GM12878 (cell line): Measurements from ENCODE around the gene RNF41. TPM values are rescaled to one million over a fixed set of nuclear protein-coding genes. Genes with fewer than 3 reads are reported as not detected.

ENCODE experiments used
- BHLHE40 ChIP-seq, 2 experiments: fragments of 450-650 bp in 1 of 2; IDR thresholded peaks; 2 replicates each; pipeline ENCODE4 v1.6.1; 2011 to 2017; ENCODE audit warnings: low read depth in 2 of 2, borderline replicate concordance in 1 of 2, improper control_type of control experiment in 1 of 2, low read length in 1 of 2, mild to moderate bottlenecking in 1 of 2
- BMI1 ChIP-seq: fragments of 450-650 bp; IDR thresholded peaks from 2 replicates; pipeline ENCODE4 v1.6.1; 2016; ENCODE audit warnings: mild to moderate bottlenecking, moderate library complexity, borderline replicate concordance
- CHD4 ChIP-seq: fragments of 200-600 bp; sonication (generic); IDR thresholded peaks from 2 replicates; pipeline ENCODE4 v1.6.1; 2016; ENCODE audit warnings: mild to moderate bottlenecking
- EGR1 ChIP-seq, 2 experiments: IDR thresholded peaks; 1 replicate in 1 of 2; 2 replicates in 1 of 2; pipeline ENCODE4 v1.6.1; 2011 to 2012; ENCODE audit warnings: low read depth in 2 of 2, low read length in 2 of 2, borderline replicate concordance in 1 of 2, mild to moderate bottlenecking in 1 of 2, moderate library complexity in 1 of 2
- ETV6 ChIP-seq, 2 experiments: fragments of 450-650 bp in 1 of 2; IDR thresholded peaks in 1 of 2; conservative IDR thresholded peaks in 1 of 2; 2 replicates each; pipeline ENCODE4 v1.6.1; 2014; ENCODE audit warnings: antibody characterized with exemption in 1 of 2, borderline replicate concordance in 1 of 2, low read depth in 1 of 2, mild to moderate bottlenecking in 1 of 2, moderate library complexity in 1 of 2
- EZH2 ChIP-seq: IDR thresholded peaks from 2 replicates; pipeline ENCODE4 v1.6.1; 2012; ENCODE audit warnings: low read depth, mild to moderate bottlenecking, control low read depth, inconsistent platforms, low read length, borderline replicate concordance; ENCODE audit not compliant: control insufficient read depth
- GABPA ChIP-seq: IDR thresholded peaks from 2 replicates; pipeline ENCODE4 v1.6.1; 2014; ENCODE audit warnings: antibody characterized with exemption, low read depth, mild to moderate bottlenecking, inconsistent platforms
- HCFC1 ChIP-seq: fragments of 150-350 bp; IDR thresholded peaks from 2 replicates; pipeline ENCODE4 v1.6.1; 2014; ENCODE audit warnings: low read length
- HDGF ChIP-seq: fragments of 450-650 bp; IDR thresholded peaks from 2 replicates; pipeline ENCODE4 v1.6.1; 2016; ENCODE audit warnings: antibody characterized with exemption
- IRF4 ChIP-seq: IDR thresholded peaks from 2 replicates; pipeline ENCODE4 v1.6.1; 2011; ENCODE audit warnings: low read depth, low read length
- KLF5 ChIP-seq: fragments of 450-650 bp; IDR thresholded peaks from 2 replicates; pipeline ENCODE4 v1.6.1; 2014; ENCODE audit warnings: mild to moderate bottlenecking; ENCODE audit not compliant: partially characterized antibody
- MTA2 ChIP-seq: fragments of 450-650 bp; IDR thresholded peaks from 2 replicates; pipeline ENCODE4 v1.6.1; 2016; ENCODE audit warnings: low read depth, mild to moderate bottlenecking, moderate library complexity
- NFXL1 ChIP-seq: fragments of 450-650 bp; IDR thresholded peaks from 2 replicates; pipeline ENCODE4 v1.6.1; 2017; ENCODE audit warnings: antibody characterized with exemption, mild to moderate bottlenecking, borderline replicate concordance
- NFYA ChIP-seq: IDR thresholded peaks from 2 replicates; pipeline ENCODE4 v1.6.1; 2011; ENCODE audit warnings: low read depth, mild to moderate bottlenecking, low read length, improper control_type of control experiment, borderline replicate concordance
- PML ChIP-seq: IDR thresholded peaks from 2 replicates; pipeline ENCODE4 v1.6.1; 2012; ENCODE audit warnings: low read length, inconsistent platforms
- POLR2A ChIP-seq: IDR thresholded peaks from 2 replicates; pipeline ENCODE4 v1.6.1; 2011; ENCODE audit warnings: low read depth, mild to moderate bottlenecking, low read length
- POU2F2 ChIP-seq: IDR thresholded peaks from 3 replicates; pipeline ENCODE4 v1.6.1; 2011; ENCODE audit warnings: low read depth, mild to moderate bottlenecking, low read length, borderline replicate concordance
- RB1 ChIP-seq: fragments of 450-650 bp; formaldehyde crosslinking; IDR thresholded peaks from 2 replicates; pipeline ENCODE4 v1.6.1; 2017; ENCODE audit warnings: mild to moderate bottlenecking, borderline replicate concordance
- RFX5 ChIP-seq: IDR thresholded peaks from 2 replicates; pipeline ENCODE4 v1.6.1; 2011; ENCODE audit warnings: low read depth, low read length, improper control_type of control experiment
- RUNX3 ChIP-seq: IDR thresholded peaks from 2 replicates; pipeline ENCODE4 v1.6.1; 2012; ENCODE audit warnings: low read length, inconsistent platforms
- SMAD1 ChIP-seq: fragments of 450-650 bp; IDR thresholded peaks from 2 replicates; pipeline ENCODE4 v1.6.1; 2018; ENCODE audit warnings: mild to moderate bottlenecking, low read depth; ENCODE audit not compliant: partially characterized antibody
- SMAD5 ChIP-seq: IDR thresholded peaks from 2 replicates; pipeline ENCODE4 v1.6.1; 2016; ENCODE audit warnings: antibody characterized with exemption, low read depth
- STAT1 ChIP-seq: fragments of 450-650 bp; conservative IDR thresholded peaks from 2 replicates; pipeline ENCODE4 v1.6.1; 2014; ENCODE audit warnings: antibody characterized with exemption, mild to moderate bottlenecking
- SUPT20H ChIP-seq: IDR thresholded peaks from 2 replicates; pipeline ENCODE4 v1.6.1; 2011; ENCODE audit warnings: low read depth, mild to moderate bottlenecking, low read length, moderate library complexity, borderline replicate concordance; ENCODE audit not compliant: control insufficient read depth
- YY1 ChIP-seq: IDR thresholded peaks from 2 replicates; pipeline ENCODE4 v1.6.1; 2011; ENCODE audit warnings: low read depth, mild to moderate bottlenecking, low read length
- ZNF622 ChIP-seq: fragments of 450-650 bp; IDR thresholded peaks from 2 replicates; pipeline ENCODE4 v1.6.1; 2017; ENCODE audit warnings: mild to moderate bottlenecking, inconsistent platforms
- ZSCAN29 ChIP-seq: fragments of 450-650 bp; IDR thresholded peaks from 2 replicates; pipeline ENCODE4 v1.6.1; 2017; ENCODE audit warnings: mild to moderate bottlenecking, moderate library complexity
- ZZZ3 ChIP-seq: IDR thresholded peaks from 2 replicates; pipeline ENCODE4 v1.6.1; 2011; ENCODE audit warnings: low read depth; ENCODE audit not compliant: control insufficient read depth, insufficient read length
- polyA plus RNA-seq, 11 experiments: library from polyadenylated mRNA; depleted of rRNA in 4 of 11; unstranded in 6 of 11; stranded (reverse) in 5 of 11; fragments of >200 nt; fragmentation: Nextera tagmentation in 4 of 11; fragmentation: Illumina TruSeq in 1 of 11; extraction: Ambion mirVana in 4 of 11; extraction: Trizol in 1 of 11; gene quantifications; 1 replicate in 1 of 11; 2 replicates in 10 of 11; pipeline versions ENCODE4 v1.2.1 to v1.2.3, GENCODE V29; 2011 to 2016; ENCODE audit warnings: inconsistent platforms in 2 of 11, missing spikeins in 2 of 11, low read depth in 1 of 11
- total RNA-seq, 4 experiments: library from RNA; depleted of rRNA in 3 of 4; stranded (reverse); fragments of >200 nt in 3 of 4; fragmentation: Illumina TruSeq in 1 of 4; extraction: Trizol in 1 of 4; gene quantifications; 2 replicates each; pipeline versions ENCODE4 v1.2.1 to v1.2.3, GENCODE V29; 2013 to 2021
- TF ChIP-seq, protein P1 (sequence below): IDR thresholded peaks from 2 replicates; pipeline ENCODE4 v1.6.1; 2011; ENCODE audit warnings: low read depth, low read length, improper control_type of control experiment, borderline replicate concordance
- TF ChIP-seq, protein P2 (sequence below): IDR thresholded peaks from 2 replicates; pipeline ENCODE4 v1.6.1; 2012; ENCODE audit warnings: low read length, inconsistent platforms
- TF ChIP-seq, protein P3 (sequence below): fragments of 450-650 bp; IDR thresholded peaks from 2 replicates; pipeline ENCODE4 v1.6.1; 2014; ENCODE audit warnings: mild to moderate bottlenecking

RNF41 gene
- total and polyA plus RNA-seq, 10 of the 15 experiments (the other 5 are each of a cell fraction or from before 2014, with no cell fraction given): 11.1 to 47.8 (median 30.6) TPM

- TF ChIP-seq SMAD1: no peak
- peak; percentile 70 to 89 for TF ChIP-seq BHLHE40 (IDR thresholded peaks at IDR 0.05; ENCODE audit: borderline replicate concordance in 1 of 2, low read depth in 2 of 2, low read length in 1 of 2)
- TF ChIP-seq, protein P1, sequence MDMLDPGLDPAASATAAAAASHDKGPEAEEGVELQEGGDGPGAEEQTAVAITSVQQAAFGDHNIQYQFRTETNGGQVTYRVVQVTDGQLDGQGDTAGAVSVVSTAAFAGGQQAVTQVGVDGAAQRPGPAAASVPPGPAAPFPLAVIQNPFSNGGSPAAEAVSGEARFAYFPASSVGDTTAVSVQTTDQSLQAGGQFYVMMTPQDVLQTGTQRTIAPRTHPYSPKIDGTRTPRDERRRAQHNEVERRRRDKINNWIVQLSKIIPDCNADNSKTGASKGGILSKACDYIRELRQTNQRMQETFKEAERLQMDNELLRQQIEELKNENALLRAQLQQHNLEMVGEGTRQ: no peak
- peak; percentile 96 for TF ChIP-seq ZSCAN29
- TF ChIP-seq RFX5: peak; percentile 86
- no peak for TF ChIP-seq EZH2
- 0 out of 3 replicates have a peak, but pooled peaks have one; percentile 30 for TF ChIP-seq POU2F2
- peak in 1 of 2 experiments; percentile 58; a peak in 2 of 3 replicates for TF ChIP-seq EGR1 (IDR thresholded peaks at IDR 0.05; ENCODE audit: borderline replicate concordance in 1 of 2, low read depth in 2 of 2, low read length in 2 of 2)
- no peak for TF ChIP-seq CHD4
- no peak for TF ChIP-seq ZNF622
- TF ChIP-seq RUNX3: 0 out of 2 replicates have a peak, but pooled peaks have one; percentile 4
- TF ChIP-seq SMAD5: no peak
- no peak for TF ChIP-seq BMI1
- 0 out of 2 replicates have a peak, but pooled peaks have one; percentile 38 for TF ChIP-seq HDGF
- no peak for TF ChIP-seq STAT1
- no peak for TF ChIP-seq SUPT20H
- no peak for TF ChIP-seq ETV6 (conservative IDR thresholded peaks at IDR 0.05 in 1 of 2, IDR thresholded peaks at IDR 0.05 in 1 of 2; ENCODE audit: borderline replicate concordance in 1 of 2, low read depth in 1 of 2)
- TF ChIP-seq PML: peak; percentile 69; the same call in 1 of the 2 replicates
- TF ChIP-seq IRF4: no peak
- peak; percentile 31; the same call in 1 of the 2 replicates for TF ChIP-seq MTA2
- TF ChIP-seq NFYA: no peak; the same call in 1 of the 2 replicates
- TF ChIP-seq YY1: peak; percentile 80
- TF ChIP-seq, protein P2, sequence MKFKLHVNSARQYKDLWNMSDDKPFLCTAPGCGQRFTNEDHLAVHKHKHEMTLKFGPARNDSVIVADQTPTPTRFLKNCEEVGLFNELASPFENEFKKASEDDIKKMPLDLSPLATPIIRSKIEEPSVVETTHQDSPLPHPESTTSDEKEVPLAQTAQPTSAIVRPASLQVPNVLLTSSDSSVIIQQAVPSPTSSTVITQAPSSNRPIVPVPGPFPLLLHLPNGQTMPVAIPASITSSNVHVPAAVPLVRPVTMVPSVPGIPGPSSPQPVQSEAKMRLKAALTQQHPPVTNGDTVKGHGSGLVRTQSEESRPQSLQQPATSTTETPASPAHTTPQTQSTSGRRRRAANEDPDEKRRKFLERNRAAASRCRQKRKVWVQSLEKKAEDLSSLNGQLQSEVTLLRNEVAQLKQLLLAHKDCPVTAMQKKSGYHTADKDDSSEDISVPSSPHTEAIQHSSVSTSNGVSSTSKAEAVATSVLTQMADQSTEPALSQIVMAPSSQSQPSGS: no peak
- TF ChIP-seq KLF5: peak; percentile 73
- TF ChIP-seq NFXL1: no peak
- TF ChIP-seq GABPA: peak; percentile 85
- TF ChIP-seq HCFC1: peak; percentile 59
- peak; percentile 97 for TF ChIP-seq RB1
- TF ChIP-seq POLR2A: peak; percentile 78
- TF ChIP-seq ZZZ3: no peak
- TF ChIP-seq, protein P3, sequence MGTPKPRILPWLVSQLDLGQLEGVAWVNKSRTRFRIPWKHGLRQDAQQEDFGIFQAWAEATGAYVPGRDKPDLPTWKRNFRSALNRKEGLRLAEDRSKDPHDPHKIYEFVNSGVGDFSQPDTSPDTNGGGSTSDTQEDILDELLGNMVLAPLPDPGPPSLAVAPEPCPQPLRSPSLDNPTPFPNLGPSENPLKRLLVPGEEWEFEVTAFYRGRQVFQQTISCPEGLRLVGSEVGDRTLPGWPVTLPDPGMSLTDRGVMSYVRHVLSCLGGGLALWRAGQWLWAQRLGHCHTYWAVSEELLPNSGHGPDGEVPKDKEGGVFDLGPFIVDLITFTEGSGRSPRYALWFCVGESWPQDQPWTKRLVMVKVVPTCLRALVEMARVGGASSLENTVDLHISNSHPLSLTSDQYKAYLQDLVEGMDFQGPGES: peak; percentile 79
Observed at GRCh38 chr12:56224102-56224701, 2.5 kb upstream of the RNF41 start, which contains the start of gene NABP2 (continued).
